Measurements from ENCODE around the gene RAD23B.
"Not testable (repeated sequence)": the region's sequence is repeated elsewhere in the genome, so short reads cannot be mapped to it uniquely, and the experiment has no call there.

RAD23B gene

GRCh38 chr9:107292821-107293542, 9.9 kb downstream of the RAD23B start:
- DNase-seq (ENCODE audit: low read depth in 2 of 2), result no peak

DNA sequence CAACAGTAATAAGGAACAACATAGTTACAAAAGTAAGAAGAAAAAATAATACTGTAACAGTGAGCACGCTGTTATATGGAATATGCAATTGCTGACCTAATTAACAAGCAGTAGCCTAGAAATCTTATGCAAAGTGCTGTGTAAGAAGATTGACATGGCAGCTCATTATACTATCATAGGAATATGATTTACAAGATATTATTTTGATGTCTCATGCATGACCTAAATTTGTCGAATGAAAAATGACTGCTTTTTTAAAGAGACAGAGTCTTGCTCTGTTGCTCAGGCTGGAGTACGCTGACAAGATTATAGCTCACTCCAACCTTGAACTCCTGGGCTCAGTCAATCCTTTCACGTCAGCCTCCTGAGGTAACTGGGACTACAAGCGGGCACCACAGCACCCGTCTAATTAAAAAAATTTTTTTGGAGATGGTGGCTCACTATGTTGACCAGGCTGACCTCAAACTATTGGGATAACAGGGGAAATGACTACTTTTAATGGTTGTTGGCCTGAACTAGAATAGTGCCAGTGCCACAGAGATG, 10.5 kb downstream of the RAD23B start:
- DNase-seq (ENCODE audit: low read depth in 2 of 2), result no peak

- no peak for DNase-seq (ENCODE audit: low read depth in 2 of 2)
These were observed 11.7 kb downstream of the RAD23B start for GRCh38 chr9:107294756-107295155.

DNA sequence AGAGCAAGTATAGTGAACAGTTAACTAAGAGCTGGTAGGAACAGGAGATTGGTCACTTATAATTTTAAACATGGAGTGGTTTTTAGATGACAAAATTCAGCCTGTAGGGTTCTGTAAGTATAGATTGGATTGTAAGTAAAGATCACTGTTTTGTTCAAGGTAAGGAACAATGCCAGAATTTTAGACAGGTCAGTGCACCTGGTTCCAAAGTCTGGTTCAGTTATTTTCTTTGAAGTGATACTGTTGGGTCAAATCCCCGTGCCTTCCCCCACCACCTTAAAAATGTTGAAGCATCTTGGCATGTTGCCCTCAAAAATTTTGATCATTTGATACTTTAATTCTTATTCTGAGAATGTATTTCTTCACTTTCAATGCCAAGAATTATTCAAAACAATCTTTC, 12.9 kb downstream of the RAD23B start:
- DNase-seq (ENCODE audit: low read depth in 2 of 2), result no peak

- not testable (repeated sequence) for DNase-seq (ENCODE audit: low read depth in 2 of 2)
These were observed 13.5 kb downstream of the RAD23B start for GRCh38 chr9:107296592-107296991.

DNA sequence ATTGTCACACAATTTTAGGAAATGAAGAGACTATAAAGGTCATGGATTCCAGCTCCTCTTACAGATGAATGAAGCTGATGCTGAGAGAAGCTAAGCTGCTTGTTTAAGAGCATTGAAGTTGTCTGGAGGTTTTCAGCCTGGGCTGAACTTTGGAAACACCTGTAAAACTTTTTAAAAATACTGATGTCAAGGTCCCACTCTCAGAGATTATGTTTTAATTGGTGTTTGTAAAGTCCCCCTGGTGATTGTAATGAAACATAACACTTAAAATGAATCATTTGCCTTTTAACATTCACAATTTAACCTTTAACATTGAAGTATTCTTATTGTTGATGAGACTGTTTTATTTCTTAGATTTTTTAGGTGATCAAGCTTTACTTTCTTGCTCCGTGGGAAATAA, 16.4 kb downstream of the RAD23B start:
- DNase-seq (ENCODE audit: low read depth in 2 of 2), result no peak

- no peak for DNase-seq (ENCODE audit: low read depth in 2 of 2)
These were observed 23.2 kb downstream of the RAD23B start for GRCh38 chr9:107306308-107306707.

DNA sequence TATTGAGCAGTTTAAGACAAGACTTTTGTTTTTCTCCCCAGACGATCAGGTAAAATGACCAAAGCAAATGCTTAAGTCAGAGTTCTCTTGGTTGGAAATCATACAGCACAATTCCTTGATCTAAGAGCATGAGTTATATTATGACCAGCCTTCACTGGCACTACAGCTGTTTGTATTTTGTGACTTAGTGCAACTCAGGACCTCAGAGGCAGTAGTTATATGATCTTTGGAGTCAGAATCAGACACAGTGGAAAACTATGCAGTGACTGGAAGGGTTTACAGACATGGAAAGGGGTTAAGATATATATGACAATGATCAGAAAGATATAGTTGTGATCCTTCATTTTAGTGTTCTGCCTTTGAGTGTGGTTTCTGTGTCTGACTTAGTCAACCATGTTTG, 24.3 kb downstream of the RAD23B start:
- no peak for DNase-seq (ENCODE audit: low read depth in 2 of 2)

DNA sequence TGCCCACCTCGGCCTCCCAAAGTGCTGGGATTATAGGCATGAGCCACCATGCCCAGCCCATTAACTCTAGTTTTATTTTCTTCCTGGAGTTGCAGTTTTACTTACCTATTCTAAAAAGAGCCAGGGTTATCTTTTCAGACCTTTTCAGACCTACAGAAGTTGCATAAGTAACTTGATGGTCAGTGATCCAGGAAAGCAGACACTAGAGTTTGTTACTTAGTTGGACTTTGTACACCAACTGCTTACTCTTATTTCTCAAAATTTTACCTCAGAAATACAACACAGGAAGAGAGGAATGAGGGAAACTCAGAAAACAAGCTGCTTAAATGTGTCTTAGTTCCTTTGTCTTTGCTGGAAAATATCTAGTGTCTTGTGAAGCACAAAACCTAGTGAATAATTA, 25.4 kb downstream of the RAD23B start:
- no peak for DNase-seq (ENCODE audit: low read depth in 2 of 2)

DNA sequence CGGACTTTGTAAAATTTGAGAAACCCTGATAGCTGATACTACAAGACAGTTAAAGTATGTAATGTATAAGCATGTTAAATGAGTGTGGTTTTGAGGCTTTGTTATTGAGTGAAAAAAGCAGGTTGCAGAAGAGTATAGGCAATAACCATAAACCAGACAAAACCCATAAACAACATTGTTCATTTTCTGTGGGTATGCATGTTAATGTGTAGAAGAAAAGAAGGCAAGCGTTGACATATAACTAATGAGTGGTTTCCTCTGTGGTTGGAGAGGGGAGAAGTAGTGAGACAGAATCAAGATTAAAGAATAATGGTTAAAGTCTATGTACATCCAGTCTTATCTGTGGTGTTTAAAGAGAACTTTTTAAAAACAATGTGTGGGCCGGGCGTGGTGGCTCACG, 26.2 kb downstream of the RAD23B start:
- no peak for DNase-seq (ENCODE audit: low read depth in 2 of 2)

- DNase-seq (ENCODE audit: low read depth in 2 of 2), result no peak
These were observed 29.4 kb downstream of the RAD23B start for GRCh38 chr9:107312376-107313050.

- DNase-seq (ENCODE audit: low read depth in 2 of 2), result no peak
These were observed 30.5 kb downstream of the RAD23B start for GRCh38 chr9:107313555-107314096.

- DNase-seq (ENCODE audit: low read depth in 2 of 2), result no peak
These were observed 31.7 kb downstream of the RAD23B start for GRCh38 chr9:107314763-107315162.

- no peak for DNase-seq (ENCODE audit: low read depth in 2 of 2)
These were observed 33.9 kb downstream of the RAD23B start for GRCh38 chr9:107316795-107317661.

DNA sequence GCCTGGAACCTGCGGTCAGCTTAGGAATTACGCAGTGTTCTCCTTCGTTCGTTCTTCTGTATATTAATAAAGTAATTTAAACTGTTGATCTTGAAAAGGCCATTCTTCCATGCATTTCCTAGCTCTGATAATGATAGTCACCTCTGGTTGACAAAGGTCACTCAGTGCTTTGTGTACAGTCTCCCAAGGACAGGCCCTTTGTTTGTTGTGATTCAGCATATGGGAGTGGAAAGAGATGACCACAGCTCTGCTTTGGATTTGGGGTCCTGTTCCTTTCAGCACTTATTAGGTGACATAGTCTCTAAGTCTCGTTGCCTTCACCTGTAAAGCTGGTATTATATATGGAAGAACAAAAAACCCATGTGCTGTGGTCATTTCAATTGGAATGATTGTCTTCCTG, 39.6 kb downstream of the RAD23B start:
- DNase-seq (ENCODE audit: low read depth in 2 of 2), result no peak

DNA sequence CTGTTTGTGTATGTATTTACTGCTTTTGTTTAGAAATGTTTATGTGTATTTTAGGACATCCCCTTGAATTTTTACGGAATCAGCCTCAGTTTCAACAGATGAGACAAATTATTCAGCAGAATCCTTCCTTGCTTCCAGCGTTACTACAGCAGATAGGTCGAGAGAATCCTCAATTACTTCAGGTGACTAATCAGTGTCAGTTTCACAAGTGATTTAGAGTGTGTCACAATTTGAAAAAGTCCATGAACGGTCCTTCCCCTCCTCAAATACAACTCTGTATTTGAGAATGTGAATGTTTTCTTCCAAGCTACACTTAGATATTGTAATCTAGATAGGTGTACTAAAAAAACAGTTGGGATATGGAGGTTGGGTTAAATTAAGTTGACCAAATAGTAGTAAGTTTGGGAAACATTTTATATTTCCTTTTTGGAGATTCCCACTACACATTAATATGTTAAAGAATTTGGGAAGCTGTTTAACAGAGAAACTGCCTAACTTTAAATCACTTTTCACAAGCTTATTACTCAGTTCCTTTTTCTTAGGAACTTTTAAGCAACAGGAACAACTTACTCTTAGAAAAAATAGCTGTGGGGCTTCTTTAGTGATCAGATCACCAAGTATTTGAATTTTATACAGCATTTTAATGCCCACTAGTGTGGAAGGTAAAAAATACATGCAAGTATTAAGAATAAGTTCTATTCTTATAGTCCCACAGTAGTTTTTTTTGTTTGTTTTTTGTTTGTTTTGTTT, 40.9 kb downstream of the RAD23B start:
- DNase-seq (ENCODE audit: low read depth in 2 of 2), result no peak

- DNase-seq (ENCODE audit: low read depth in 2 of 2), result no peak
These were observed 42.8 kb downstream of the RAD23B start for GRCh38 chr9:107325842-107326241.

- no peak for DNase-seq (ENCODE audit: low read depth in 2 of 2)
These were observed 45.4 kb downstream of the RAD23B start for GRCh38 chr9:107328510-107328909.

DNA sequence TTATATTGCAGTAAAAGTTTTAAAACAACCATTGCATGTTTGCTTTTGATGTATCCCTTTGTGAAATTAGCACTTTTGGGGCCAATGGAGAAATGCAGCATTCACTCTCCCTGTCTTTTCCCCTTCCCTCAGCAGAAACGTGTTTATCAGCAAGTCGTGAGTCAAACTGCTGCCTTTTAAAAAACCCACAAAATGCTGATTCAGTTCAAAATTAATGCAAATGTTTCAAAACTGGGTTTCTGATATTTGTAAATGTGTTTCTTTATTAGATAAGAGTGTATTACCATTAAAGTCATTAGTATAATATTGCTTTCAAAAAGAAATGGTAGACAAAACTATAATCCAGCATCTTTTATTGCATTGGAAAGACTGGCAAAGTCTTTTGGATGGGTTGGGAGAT, 47.3 kb downstream of the RAD23B start:
- no peak for DNase-seq (ENCODE audit: low read depth in 2 of 2)

GRCh38 chr9:107332883-107333282, 49.8 kb downstream of the RAD23B start:
- DNase-seq (ENCODE audit: low read depth in 2 of 2), result no peak

- DNase-seq (ENCODE audit: low read depth in 2 of 2), result no peak
These were observed 50.3 kb downstream of the RAD23B start for GRCh38 chr9:107333363-107333762.

Data from stimulated activated CD8-positive, alpha-beta memory T cell treated with anti-CD3 and anti-CD28 coated beads, Interleukin-15, amount 100 ng/mL, for 48 hours (primary cell).